Fibroblast of pulmonary artery (primary cell): Measurements from ENCODE around the gene TLE2.
A peak's percentile ranks its signal among the peaks of the same experiment; 100 is the strongest.

Source experiments
- DNase-seq: peaks from one replicate; pipeline ENCODE4 v3.0.0-alpha.2; 2010; ENCODE audit warnings: low read depth
- H3K4me3 ChIP-seq: replicated peaks from 2 replicates; pipeline ENCODE4 v1.5.1; 2011; ENCODE audit warnings: low read depth, mild to moderate bottlenecking, control low read depth, low read length, moderate library complexity
- CTCF ChIP-seq: IDR thresholded peaks from 2 replicates; pipeline ENCODE4 v1.5.1; 2011; ENCODE audit warnings: mild to moderate bottlenecking, control low read depth, low read length, inconsistent platforms; ENCODE audit errors: missing control alignments

The TLE2 gene

GRCh38 chr19:2982983-2983350, 46.1 kb downstream of the TLE2 start:
- TF ChIP-seq CTCF, result no peak
- no peak overlapping the region for H3K4me3 ChIP-seq
- DNase-seq, result peak; percentile 91

DNA sequence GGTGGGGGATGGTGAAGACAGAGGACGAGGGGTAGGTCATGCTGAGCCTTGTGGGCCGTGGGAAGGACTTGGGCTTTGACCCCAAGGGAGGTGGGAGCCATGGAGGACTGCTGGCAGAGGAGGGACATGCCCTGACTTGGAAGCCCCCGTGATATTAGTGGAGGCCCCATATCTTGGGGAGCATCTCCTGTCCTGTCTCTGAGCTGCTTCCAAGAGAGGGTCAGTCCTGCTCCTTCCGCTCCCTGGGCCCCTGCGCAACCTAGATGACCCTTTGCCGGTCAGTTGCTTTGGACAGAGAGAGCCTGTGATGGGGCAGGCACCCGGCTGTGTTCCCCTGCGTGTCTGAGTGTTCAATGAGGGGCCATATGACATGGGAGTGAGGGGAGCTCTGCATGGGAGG, 46.5 kb downstream of the TLE2 start:
- no peak for TF ChIP-seq CTCF
- DNase-seq, result no peak
- no peak overlapping the region for H3K4me3 ChIP-seq

GRCh38 chr19:2981898-2982297, 47.2 kb downstream of the TLE2 start:
- no peak for DNase-seq
- H3K4me3 ChIP-seq, result no peak overlapping the region
- TF ChIP-seq CTCF, result no peak

DNA sequence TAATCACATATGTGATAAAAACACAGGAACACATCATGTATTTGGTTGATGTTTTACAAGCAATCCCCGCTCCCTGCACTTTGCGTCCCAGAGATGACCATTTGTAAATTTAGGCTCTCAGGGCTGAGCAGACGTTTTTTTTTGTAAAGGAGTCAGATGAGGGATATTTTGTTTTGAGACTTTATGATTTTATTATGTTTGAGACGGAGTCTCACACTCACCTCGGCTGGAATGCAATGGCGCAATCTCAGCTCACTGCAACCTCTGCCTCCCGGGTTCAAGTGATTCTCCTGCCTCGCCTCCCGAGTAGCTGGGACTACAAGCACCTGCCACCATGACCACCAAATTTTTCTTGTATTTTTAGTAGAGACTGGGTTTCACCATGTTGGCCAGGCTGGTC, 50.3 kb downstream of the TLE2 start:
- no peak for TF ChIP-seq CTCF
- no peak for DNase-seq

DNA sequence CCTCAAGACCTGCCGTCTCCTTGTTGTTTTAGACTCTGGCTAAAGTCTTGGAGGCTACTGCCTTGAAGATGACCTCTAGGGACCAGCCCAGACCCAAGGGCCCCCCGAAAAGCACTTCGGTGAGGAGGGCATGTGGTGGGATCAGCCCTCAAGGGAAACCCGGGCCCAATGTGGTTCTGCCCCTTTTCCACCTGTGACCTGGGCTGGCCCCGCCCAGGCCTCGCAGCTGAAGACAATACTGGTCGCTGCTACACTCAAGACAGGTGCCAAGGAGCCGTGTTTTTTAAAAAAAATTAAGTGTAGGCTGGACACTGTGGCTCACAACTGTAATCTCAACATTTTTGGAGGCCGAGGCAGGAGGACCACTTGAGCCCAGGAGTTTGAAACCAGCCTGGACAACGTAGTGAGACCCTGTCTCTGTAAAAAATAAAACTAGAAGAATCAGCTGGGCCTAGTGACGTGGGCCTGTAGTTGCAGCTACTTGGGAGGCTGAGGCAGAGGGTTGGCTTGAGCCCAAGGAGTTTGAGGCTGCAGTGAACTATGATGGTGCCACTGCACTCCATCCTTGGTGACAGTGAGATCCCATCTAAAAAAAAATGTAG, 50.8 kb downstream of the TLE2 start:
- TF ChIP-seq CTCF, result no peak
- no peak for DNase-seq
- H3K4me3 ChIP-seq, result no peak overlapping the region

More for the DNA sequence above, 50.3 kb downstream of the TLE2 start:
- no peak overlapping the region for H3K4me3 ChIP-seq

DNA sequence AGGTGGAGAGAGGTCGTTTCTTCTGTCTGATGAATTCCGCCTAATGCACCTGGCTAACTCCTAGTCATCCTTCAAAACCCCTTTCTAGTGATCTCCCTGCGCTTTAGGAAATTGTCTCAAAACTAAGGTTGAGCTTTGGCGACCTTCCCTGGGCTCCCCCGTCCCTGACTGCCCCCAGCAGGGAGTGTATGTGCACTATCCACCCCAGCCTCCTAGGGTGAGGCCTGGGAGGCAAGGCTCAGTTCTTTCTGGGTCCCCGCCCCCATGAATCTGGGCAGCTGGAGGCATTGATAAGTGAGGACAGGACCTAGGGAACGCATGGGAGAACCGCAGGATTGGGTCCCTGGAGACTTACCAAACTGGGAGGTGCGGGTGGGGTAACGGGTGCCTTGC, 51.3 kb downstream of the TLE2 start:
- DNase-seq, result no peak
- H3K4me3 ChIP-seq, result no peak overlapping the region
- no peak for TF ChIP-seq CTCF

DNA sequence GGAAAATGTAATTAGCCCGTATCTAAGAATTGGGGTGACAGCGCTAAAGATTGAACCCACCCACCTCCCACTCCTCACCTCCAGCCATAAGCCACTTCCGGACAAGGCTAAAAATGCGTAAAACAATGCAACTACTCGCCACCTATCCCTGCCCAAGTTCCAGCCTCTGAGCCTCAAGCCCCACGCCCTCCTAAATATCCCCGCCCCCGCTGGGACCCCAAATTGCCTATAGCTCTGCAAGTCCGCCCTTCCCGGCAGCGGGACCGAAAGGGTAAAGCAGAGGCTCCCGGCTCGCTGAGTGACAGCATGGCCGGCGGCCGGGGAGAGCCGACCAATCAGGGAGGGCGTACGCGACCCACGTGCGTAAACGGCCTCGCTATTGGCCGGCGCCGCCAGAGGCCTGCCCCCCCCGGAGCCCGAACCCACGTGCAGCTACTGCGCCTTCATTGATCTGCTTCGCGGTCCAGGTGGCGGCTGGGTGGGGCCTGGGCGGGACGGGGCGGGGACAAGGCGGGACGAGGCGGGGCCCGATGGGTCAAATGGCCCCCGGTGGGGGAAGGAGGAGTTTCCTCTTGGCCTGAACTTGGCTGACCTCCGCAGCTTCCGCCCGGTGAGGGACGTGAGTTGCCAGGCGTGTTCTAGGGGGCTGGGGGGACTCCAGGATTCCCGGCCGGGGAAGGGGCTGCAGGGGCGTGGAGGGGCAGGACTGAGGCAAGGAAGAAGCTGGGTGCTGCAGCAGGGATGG, 51.9 kb downstream of the TLE2 start, which contains the start of gene TLE6:
Gene TLE6, plus strand, starts transcription at position 564 of the 745 bp plus-strand sequence. CDS start 670 bp downstream, outside the sequence.
- TF ChIP-seq CTCF, result no peak
- DNase-seq, result peak; percentile 94

More for the DNA sequence above, 51.9 kb downstream of the TLE2 start, which contains the start of gene TLE6:
- peak within 1 kb of the TSS; percentile 64 for H3K4me3 ChIP-seq
